ENCODE data around the gene ANO3.

Gene ANO3

GRCh38 chr11:26333906-26334305 is 2.0 kb downstream of the ANO3 start:
- Histone ChIP-seq H3K4me3 (ENCODE audit: low read length) (no peak overlapping the region), H3K36me3 (replicated peaks; ENCODE audit: low read depth, low read length) (no peaks in the 10 kb centered on the region), H3K27ac (ENCODE audit: low read length) (no peak overlapping the region), H3K4me2 (ENCODE audit: low read length) (no peak overlapping the region), H3K9me3 (ENCODE audit: insufficient read depth, low read length) (no peaks in the 10 kb centered on the region), H4K20me1 (ENCODE audit: insufficient read depth, low read length) (no peaks in the 10 kb centered on the region), H3K27me3 (ENCODE audit: low read depth, low read length) (peaks cover 10% of the 10 kb centered on the region; the same call in 1 of the 2 replicates), H3K4me1 (ENCODE audit: low read length) (no peaks in the 10 kb centered on the region), H3K9ac (ENCODE audit: low read length) (no peak overlapping the region), H2AFZ (ENCODE audit: low read depth, low read length) (no peak overlapping the region), H3K79me2 (ENCODE audit: low read length) (no peaks in the 10 kb centered on the region)
- no peak for TF ChIP-seq EZH2phosphoT487 (IDR thresholded peaks at IDR 0.05; ENCODE audit: low read depth)
- no peak for TF ChIP-seq CTCF (IDR thresholded peaks at IDR 0.05; ENCODE audit: low read depth, low read length)

GRCh38 chr11:26335903-26336302 is 4.0 kb downstream of the ANO3 start:
- Histone ChIP-seq H3K79me2 (ENCODE audit: low read length) (no peaks in the 10 kb centered on the region), H3K4me2 (ENCODE audit: low read length) (no peak overlapping the region), H3K4me3 (ENCODE audit: low read length) (no peak overlapping the region), H3K27ac (ENCODE audit: low read length) (no peak overlapping the region), H3K36me3 (replicated peaks; ENCODE audit: low read depth, low read length) (no peaks in the 10 kb centered on the region), H2AFZ (ENCODE audit: low read depth, low read length) (no peak overlapping the region), H4K20me1 (ENCODE audit: insufficient read depth, low read length) (no peaks in the 10 kb centered on the region), H3K4me1 (ENCODE audit: low read length) (no peaks in the 10 kb centered on the region), H3K27me3 (ENCODE audit: low read depth, low read length) (peaks cover 10% of the 10 kb centered on the region; the same call in 1 of the 2 replicates), H3K9me3 (ENCODE audit: insufficient read depth, low read length) (no peaks in the 10 kb centered on the region), H3K9ac (ENCODE audit: low read length) (no peak overlapping the region)
- TF ChIP-seq EZH2phosphoT487 (IDR thresholded peaks at IDR 0.05; ENCODE audit: low read depth) = no peak
- TF ChIP-seq CTCF (IDR thresholded peaks at IDR 0.05; ENCODE audit: low read depth, low read length) = no peak

GRCh38 chr11:26344647-26345046 is 12.7 kb downstream of the ANO3 start:
- Histone ChIP-seq H3K4me1 (ENCODE audit: low read length) (no peaks in the 10 kb centered on the region), H4K20me1 (ENCODE audit: insufficient read depth, low read length) (no peaks in the 10 kb centered on the region), H3K4me3 (ENCODE audit: low read length) (no peak overlapping the region), H3K9ac (ENCODE audit: low read length) (no peak overlapping the region), H3K79me2 (ENCODE audit: low read length) (no peaks in the 10 kb centered on the region), H3K9me3 (ENCODE audit: insufficient read depth, low read length) (no peaks in the 10 kb centered on the region), H3K27ac (ENCODE audit: low read length) (no peak overlapping the region), H2AFZ (ENCODE audit: low read depth, low read length) (no peak overlapping the region), H3K36me3 (replicated peaks; ENCODE audit: low read depth, low read length) (no peaks in the 10 kb centered on the region), H3K4me2 (ENCODE audit: low read length) (no peak overlapping the region), H3K27me3 (ENCODE audit: low read depth, low read length) (no peaks in the 10 kb centered on the region)
- TF ChIP-seq CTCF (IDR thresholded peaks at IDR 0.05; ENCODE audit: low read depth, low read length) = no peak
- TF ChIP-seq EZH2phosphoT487 (IDR thresholded peaks at IDR 0.05; ENCODE audit: low read depth) = no peak

DNA sequence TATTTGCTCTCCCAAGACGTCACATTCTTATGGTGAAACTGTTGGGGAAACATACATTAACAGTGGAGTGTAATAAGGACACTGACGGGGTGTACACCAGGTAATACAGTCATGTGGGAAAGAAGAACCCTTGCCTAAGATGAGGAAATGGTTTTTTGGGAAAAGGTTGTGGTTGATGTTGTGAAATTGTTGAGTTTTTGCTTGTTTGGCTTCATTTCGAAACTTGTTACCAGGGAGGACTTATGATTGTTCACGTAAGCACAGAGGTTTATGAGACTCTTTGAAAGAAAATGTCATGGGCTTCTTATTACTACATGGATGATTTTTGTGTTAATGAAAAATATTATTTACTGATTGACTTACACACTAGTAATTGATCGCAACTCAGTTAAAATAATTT is 16.8 kb downstream of the ANO3 start:
- Histone ChIP-seq H3K27me3 (ENCODE audit: low read depth, low read length) (no peaks in the 10 kb centered on the region), H3K27ac (ENCODE audit: low read length) (no peak overlapping the region), H3K9ac (ENCODE audit: low read length) (no peak overlapping the region), H3K4me3 (ENCODE audit: low read length) (no peak overlapping the region), H3K9me3 (ENCODE audit: insufficient read depth, low read length) (no peaks in the 10 kb centered on the region), H2AFZ (ENCODE audit: low read depth, low read length) (no peak overlapping the region), H3K4me1 (ENCODE audit: low read length) (no peaks in the 10 kb centered on the region), H4K20me1 (ENCODE audit: insufficient read depth, low read length) (no peaks in the 10 kb centered on the region), H3K4me2 (ENCODE audit: low read length) (no peak overlapping the region), H3K79me2 (ENCODE audit: low read length) (no peaks in the 10 kb centered on the region), H3K36me3 (replicated peaks; ENCODE audit: low read depth, low read length) (no peaks in the 10 kb centered on the region)
- no peak for TF ChIP-seq CTCF (IDR thresholded peaks at IDR 0.05; ENCODE audit: low read depth, low read length)
- no peak for TF ChIP-seq EZH2phosphoT487 (IDR thresholded peaks at IDR 0.05; ENCODE audit: low read depth)
